ENCODE measurements around the gene TMOD1.
A peak's percentile ranks its signal among the peaks of the same experiment; 100 is the strongest.
"Not testable (repeated sequence)": the region's sequence is repeated elsewhere in the genome, so short reads cannot be mapped to it uniquely, and the experiment has no call there.

TMOD1 gene

DNA sequence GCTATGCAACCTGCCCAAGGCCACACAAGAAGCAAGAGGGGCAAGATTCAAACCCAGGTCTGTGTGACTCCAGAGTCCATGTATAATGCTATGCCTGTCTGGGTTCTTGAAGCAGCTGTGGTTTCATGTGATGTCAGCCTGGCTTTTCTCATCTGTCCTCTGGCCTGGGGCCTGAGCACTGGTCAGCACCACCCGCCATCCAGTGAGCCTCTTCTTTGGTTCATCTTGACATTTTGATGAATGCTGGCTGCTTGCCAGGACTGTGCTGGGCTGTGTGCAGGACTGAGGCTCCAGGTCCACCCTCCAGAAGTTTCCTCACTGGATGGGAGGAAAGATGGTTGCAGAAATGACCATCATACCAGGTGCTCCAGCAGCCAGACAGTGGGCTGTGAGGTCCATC lies 70.2 kb downstream of the TMOD1 start:
- no peak for DNase-seq

DNA sequence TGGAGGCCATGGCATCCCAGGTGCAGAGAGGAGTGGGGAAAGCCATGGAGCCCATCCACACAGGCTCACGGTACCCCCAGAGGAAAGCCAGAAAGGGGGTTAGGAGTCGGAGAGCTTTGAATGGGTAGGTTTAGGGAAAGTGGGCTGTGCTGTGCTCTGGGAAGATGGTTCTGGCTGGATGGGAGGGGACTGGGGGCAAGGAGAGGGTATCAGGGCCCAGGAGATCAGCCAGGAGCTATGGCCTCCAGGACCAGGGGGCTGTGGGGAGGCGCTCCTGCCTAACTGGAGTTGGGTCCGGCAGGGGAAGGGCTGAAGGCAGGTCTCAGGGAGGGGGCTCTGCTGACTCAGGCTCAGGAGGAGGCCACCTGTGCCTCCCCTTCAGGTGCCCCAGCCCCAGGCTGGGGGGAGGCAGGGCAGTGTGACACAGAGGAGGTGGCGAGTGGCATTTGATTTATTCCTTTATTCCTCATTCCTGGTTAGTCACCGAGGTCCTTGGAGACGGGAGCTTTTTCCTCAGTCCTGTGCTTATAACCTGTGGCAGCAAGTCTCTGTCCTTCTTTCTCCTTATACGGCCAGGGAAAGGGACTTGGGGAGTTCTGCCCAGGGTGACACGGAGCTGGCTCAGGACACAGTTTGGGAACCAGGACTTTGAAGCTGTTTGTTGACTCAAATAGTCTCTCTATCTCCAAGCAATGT lies 70.9 kb downstream of the TMOD1 start:
- no peak for DNase-seq

DNA sequence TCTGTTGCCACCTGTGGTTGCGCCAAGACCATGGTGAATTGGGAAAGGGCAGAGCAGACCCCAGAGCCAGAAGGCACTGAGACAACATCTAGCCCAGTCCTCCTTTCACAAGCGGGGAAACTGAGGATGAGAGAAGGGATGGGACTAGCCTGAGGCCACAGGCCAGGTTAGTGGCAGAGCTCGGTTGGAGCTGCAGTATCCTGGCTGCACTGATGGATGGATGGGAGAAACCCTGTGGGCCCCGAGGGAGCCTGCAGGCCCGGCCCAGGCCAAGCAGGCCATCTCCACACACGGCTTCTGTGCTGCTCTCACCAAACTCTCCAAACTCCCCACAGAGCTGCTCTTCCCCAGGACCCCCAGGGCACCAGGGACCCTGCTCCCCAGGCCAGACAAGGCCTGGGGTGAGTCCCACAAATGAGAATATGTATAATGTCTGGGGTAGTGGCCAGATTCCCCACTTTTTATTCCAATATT lies 71.5 kb downstream of the TMOD1 start:
- no peak for DNase-seq

GRCh38 chr9:97573482-97574073 lies 72.1 kb downstream of the TMOD1 start:
- no peak for DNase-seq

DNA sequence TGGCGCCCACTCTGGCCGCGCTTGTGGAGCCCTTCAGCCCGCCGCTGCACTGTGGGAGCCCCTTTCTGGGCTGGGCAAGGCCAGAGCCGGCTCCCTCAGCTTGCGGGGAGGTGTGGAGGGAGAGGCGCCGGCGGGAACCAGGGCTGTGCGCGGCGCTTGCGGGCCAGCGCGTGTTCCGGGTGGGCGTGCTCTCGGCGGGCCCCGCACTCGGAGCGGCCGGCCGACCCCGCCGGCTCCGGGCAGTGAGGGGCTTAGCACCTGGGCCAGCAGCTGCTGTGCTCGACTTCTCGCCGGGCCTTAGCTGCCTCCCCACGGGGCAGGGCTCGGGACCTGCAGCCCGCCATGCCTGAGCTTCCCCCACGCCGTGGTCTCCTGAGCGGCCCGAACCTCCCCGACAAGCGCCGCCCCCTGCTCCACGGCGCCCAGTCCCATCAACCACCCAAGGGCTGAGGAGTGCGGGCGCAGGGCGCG lies 72.7 kb downstream of the TMOD1 start:
- DNase-seq, result not testable (repeated sequence)

DNA sequence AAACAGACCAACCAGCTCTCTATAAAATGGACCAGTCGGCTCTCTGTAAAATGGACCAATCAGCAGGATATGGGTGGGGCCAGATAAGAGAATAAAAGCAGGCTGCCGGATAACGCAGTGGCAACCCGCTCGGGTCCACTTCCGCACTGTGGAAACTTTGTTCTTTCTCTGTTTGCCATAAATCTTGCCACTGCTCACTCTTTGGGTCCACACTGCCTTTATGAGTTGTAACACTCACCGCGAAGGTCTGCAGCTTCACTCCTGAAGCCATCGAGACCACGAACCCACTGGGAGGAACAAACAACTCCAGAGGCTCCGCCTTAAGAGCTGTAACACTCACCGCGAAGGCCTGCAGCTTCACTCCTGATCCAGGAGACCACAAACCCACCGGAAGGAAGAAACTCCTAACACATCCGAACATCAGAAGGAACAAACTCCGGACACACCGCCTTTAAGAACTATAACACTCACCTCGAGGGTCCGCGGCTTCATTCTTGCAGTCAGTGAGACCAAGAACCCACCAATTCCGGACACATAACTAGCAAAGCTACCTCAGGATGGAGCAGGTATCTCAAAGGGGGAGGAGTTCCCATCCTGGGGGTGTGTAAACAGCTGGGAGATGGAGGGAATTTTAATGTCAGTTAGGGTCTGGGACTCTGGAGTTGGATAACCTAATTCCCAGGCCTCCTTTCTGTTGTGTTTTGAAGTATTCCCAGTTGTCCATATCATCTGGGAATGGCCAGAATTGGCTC lies 73.6 kb downstream of the TMOD1 start:
- DNase-seq, result not testable (repeated sequence)

DNA sequence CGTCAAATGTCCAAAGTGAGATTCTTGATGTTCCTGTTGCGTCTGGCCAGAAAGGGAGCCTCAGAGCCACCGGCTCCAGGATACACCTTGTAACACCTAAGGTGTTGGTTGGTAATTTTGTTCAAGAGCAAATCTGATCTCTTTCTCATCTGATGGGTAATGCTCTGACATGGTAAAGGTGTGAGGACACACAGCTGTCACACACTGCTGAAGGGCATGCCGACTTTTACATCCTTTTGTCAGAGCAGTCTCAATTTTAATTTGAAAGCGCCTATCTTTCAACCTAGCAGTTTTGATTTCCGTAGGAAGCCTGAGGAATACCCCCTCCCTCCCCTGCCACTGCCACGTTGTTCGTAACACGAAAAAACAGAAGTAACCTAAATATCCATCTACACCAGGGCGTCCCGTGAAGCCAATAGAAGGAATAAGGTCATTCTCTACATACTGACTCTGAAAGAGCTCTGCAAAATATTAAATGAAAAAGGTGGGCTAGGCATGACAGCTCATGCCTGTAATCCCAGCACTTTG lies 74.3 kb downstream of the TMOD1 start:
- DNase-seq, result no peak

- DNase-seq, result no peak
Measured at GRCh38 chr9:97577051-97577450, 75.6 kb downstream of the TMOD1 start.

DNA sequence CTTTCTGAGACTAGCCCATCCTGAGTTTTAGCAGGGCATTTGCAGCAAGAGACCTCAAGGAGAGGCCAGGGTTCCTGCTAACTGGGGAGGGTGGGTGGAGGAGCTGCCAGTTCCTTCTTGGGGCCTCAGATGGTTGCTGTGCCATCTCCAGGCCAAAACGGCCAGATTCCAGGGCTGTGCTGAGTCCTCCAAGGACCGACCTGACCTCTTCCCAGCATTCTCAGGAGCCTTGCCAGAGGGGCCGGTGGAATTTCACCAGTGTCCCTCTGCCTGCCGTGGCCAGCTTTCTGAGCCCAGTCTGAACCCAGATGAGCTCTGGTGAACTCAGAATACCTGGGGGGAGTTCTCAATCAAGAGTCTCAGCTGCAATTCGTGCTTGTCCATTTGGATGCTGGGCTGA lies 77.4 kb downstream of the TMOD1 start:
- DNase-seq, result no peak

DNA sequence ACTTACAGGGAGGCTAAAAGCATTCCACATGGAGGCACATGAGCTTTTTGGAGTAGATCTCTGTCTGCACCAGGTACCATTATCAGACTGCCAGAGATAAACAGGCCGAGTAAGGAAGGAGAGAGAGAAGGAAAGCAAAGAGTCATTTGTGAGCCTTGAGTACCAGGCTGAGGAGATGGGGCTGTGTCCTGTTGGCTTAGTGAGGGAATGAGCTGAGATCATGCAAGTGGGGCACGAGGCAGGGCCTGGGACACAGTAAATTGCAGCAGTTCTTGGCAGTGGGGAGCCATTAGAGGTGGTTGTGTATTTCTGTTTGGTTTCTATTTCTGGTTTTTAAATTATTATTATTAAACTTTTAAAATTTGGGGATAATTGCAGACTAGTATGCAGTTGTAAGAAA lies 78.4 kb downstream of the TMOD1 start:
- DNase-seq, result no peak

- not testable (repeated sequence) for DNase-seq
Measured at GRCh38 chr9:97581590-97581989, 80.1 kb downstream of the TMOD1 start.

DNA sequence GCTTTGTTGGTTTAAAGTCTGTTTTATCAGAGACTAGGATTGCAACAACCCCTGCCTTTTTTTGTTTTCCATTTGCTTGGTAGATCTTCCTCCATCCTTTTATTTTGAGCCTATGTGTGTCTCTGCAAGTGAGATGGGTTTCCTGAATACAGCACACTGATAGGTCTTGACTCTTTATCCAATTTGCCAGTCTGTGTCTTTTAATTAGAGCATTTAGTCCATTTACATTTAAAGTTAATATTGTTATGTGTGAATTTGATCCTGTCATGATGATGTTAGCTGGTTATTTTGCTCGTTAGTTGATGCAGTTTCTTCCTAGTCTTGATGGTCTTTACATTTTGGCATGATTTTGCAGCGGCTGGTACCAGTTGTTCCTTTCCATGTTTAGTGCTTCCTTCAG lies 83.3 kb downstream of the TMOD1 start:
- DNase-seq, result not testable (repeated sequence)

DNA sequence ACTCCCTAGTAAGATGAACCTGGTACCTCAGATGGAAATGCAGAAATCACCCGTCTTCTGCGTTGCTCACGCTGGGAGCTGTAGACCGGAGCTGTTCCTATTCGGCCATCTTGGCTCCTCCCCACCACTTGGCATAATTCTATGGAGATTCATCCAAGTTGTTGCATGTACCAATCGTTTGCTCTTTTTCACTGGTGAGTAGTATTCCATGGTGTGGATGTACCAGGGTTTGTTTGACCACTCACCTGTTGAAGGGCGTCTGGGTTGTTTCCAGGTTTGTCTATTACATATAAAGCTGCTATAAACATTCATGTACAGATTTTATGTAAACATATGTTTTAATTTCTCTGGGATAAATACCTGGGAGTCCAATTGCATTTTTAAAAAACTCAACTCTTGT lies 85.4 kb downstream of the TMOD1 start:
- not testable (repeated sequence) for DNase-seq

DNA sequence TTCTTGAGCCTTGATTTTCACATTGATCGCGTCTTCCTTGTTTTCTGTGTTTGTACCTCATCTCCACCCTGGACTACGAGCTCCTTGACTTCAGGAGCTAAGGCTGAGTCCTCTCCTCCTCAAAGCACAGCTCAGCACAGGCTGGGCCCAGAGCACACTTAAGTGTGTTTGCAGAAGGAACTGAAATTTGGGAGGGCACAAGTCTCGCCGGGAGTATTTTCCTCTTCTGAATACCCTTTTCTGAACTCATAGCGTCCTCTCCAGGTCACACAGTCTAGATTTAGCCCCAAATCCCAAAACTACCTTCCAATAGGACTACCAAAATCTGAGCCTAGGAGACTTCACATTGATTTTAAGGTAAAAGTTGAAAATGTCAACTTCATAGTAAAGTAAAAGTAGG lies 90.1 kb downstream of the TMOD1 start:
- DNase-seq, result no peak

DNA sequence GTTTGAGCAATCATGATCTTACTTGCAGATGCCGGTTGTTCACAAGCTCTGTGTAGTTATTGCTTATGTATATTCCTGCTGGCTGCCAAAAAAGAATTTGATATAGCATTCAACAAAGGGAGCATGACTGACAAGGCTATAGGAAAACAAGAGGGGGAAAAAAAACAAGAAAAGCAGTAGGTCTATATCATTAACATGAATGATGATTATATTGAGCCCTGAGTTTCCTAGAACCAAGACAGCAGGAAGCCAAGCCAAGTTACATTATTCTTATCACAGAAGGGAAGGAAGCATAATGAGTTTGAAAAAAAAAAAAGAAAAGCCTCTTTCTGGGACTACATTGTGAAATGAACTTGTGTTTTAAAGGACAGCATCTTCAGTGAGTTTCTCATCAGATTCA lies 90.7 kb downstream of the TMOD1 start:
- DNase-seq, result no peak

DNA sequence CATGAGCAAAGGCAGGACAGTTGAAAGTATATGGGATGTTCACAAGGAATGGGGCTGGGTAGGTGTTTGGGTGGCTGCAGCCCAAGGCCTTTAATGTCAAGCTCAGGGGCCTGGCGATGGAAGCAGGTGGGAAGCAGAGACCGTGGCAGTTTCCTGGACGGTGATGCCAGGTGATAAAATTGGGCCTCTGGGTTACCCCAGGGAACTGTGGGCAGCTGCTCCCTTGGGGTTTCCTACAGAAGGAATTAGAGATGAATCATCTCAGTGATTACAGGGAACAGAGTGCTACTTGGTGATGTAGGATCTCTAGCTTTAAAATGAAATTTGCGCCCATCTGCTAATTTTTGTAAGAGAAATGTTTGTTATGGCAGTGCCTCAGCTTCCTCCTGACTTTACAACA lies 92.5 kb downstream of the TMOD1 start:
- DNase-seq, result no peak

- DNase-seq, result no peak
Measured at GRCh38 chr9:97594381-97594921, 93.0 kb downstream of the TMOD1 start.

GRCh38 chr9:97596906-97597305 lies 95.4 kb downstream of the TMOD1 start:
- DNase-seq, result no peak

GRCh38 chr9:97598461-97599288 lies 97.2 kb downstream of the TMOD1 start:
- peak; percentile 83 for DNase-seq

GRCh38 chr9:97599314-97599846 lies 97.9 kb downstream of the TMOD1 start:
- DNase-seq, result no peak

DNA sequence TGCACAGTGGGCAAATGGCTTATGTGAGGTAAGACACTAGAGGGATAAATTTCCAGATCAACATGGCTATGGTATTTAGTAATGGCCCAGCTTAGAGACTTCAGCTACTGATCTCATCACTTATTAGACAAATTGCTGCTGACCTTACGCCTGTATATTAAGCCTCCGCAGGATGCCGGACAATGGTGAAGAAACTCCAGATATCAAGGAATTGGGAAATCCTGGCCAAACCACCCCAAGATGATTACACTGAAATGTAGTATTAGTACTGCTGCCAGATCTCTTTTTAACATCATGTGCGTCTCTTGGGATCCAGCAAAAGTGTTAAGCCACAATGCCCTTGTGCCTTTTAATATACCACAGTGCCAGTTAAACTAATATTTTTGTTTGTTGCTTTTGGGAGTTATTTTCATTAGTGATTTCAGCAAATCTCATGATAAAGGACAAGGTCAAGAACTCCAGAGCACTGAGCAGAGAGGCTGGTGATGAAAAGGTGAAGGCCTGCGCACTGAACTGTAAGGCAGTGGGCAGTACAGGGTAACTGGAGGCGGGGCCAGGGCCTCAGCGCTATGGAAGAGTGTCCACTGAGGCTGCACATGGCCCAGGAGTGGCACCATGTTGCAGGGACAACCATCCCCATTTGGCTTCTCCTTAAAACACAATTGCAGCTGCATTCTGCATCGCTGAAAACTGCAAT lies 99.2 kb downstream of the TMOD1 start:
- DNase-seq, result no peak

All from NCI-H82 (cell line).